Endothelial cell (in vitro differentiated cells): ENCODE results near the gene CRYBG1. TPM values are rescaled to one million over a fixed set of nuclear protein-coding genes. Genes with fewer than 3 reads are reported as not detected.

ENCODE experiments used
- DNase-seq: peaks from one replicate; pipeline ENCODE4 v3.0.0; 2021; ENCODE audit warnings: low spot score
- H3K27ac Mint-ChIP-seq: one replicate; pipeline ENCODE4 v1.8.0; 2021; ENCODE audit warnings: mixed read lengths, inconsistent platforms; ENCODE audit not compliant: unreplicated experiment
- H3K27me3 Mint-ChIP-seq: one replicate; pipeline ENCODE4 v1.8.0; 2021; ENCODE audit warnings: mild to moderate bottlenecking, moderate library complexity, mixed read lengths, inconsistent platforms; ENCODE audit not compliant: unreplicated experiment
- H3K36me3 Mint-ChIP-seq: one replicate; pipeline ENCODE4 v1.8.0; 2021; ENCODE audit warnings: mild to moderate bottlenecking, low read depth, mixed read lengths, inconsistent platforms; ENCODE audit not compliant: unreplicated experiment
- H3K4me1 Mint-ChIP-seq: one replicate; pipeline ENCODE4 v1.8.0; 2021; ENCODE audit warnings: mild to moderate bottlenecking, mixed read lengths, inconsistent platforms; ENCODE audit not compliant: unreplicated experiment
- H3K4me3 Mint-ChIP-seq: one replicate; pipeline ENCODE4 v1.8.0; 2021; ENCODE audit warnings: mild to moderate bottlenecking, mixed read lengths, inconsistent platforms; ENCODE audit not compliant: unreplicated experiment
- H3K9me3 Mint-ChIP-seq: one replicate; pipeline ENCODE4 v1.8.0; 2021; ENCODE audit warnings: mixed read lengths, inconsistent platforms; ENCODE audit not compliant: unreplicated experiment
- CTCF ChIP-seq: fragments of 200-600 bp; sonication (generic); IDR thresholded peaks from one replicate; pipeline ENCODE4 v1.5.0; 2021; ENCODE audit warnings: antibody characterized with exemption; ENCODE audit not compliant: unreplicated experiment
- total RNA-seq: library from RNA; stranded (reverse); fragmentation: NEBNext Ultra II Directional; extraction: Animal tissue kit (Norgen Biotek cat#: 25700); gene quantifications from one replicate; pipeline ENCODE4 v1.2.1, GENCODE V29; 2021; ENCODE audit not compliant: unreplicated experiment

CRYBG1 gene
- total RNA-seq, 1 donor from 2014 or later, result 0.08 TPM

- Mint-ChIP-seq H3K27me3 (no peaks in the 10 kb centered on the region), H3K36me3 (no peaks in the 10 kb centered on the region), H3K9me3 (no peaks in the 10 kb centered on the region), H3K27ac (no peak overlapping the region), H3K4me1 (peaks cover 5% of the 10 kb centered on the region), H3K4me3 (no peak overlapping the region)
- no peak for DNase-seq
- TF ChIP-seq CTCF, result no peak
Observed at GRCh38 chr6:106560996-106561685, 200.6 kb downstream of the CRYBG1 start.

- no peak for DNase-seq
- H3K27me3 Mint-ChIP-seq, result no peaks in the 10 kb centered on the region
- H3K27ac Mint-ChIP-seq, result no peak overlapping the region
- peaks cover 5% of the 10 kb centered on the region for H3K4me1 Mint-ChIP-seq
- no peak for TF ChIP-seq CTCF
- no peak overlapping the region for H3K4me3 Mint-ChIP-seq
- no peaks in the 10 kb centered on the region for H3K9me3 Mint-ChIP-seq
- no peaks in the 10 kb centered on the region for H3K36me3 Mint-ChIP-seq
Observed at GRCh38 chr6:106561686-106562405, 201.3 kb downstream of the CRYBG1 start.

- H3K9me3 Mint-ChIP-seq, result no peaks in the 10 kb centered on the region
- peaks cover 5% of the 10 kb centered on the region for H3K4me1 Mint-ChIP-seq
- H3K36me3 Mint-ChIP-seq, result no peaks in the 10 kb centered on the region
- no peak overlapping the region for H3K4me3 Mint-ChIP-seq
- no peak overlapping the region for H3K27ac Mint-ChIP-seq
- DNase-seq, result no peak
- H3K27me3 Mint-ChIP-seq, result no peaks in the 10 kb centered on the region
- no peak for TF ChIP-seq CTCF
Observed at GRCh38 chr6:106563614-106564013, 203.1 kb downstream of the CRYBG1 start.

GRCh38 chr6:106564476-106564875 lies 204.0 kb downstream of the CRYBG1 start:
- H3K4me3 Mint-ChIP-seq, result no peak overlapping the region
- H3K36me3 Mint-ChIP-seq, result no peaks in the 10 kb centered on the region
- no peak for DNase-seq
- TF ChIP-seq CTCF, result no peak
- H3K27ac Mint-ChIP-seq, result no peak overlapping the region
- no peaks in the 10 kb centered on the region for H3K27me3 Mint-ChIP-seq
- no peaks in the 10 kb centered on the region for H3K9me3 Mint-ChIP-seq
- peaks cover 5% of the 10 kb centered on the region for H3K4me1 Mint-ChIP-seq

GRCh38 chr6:106568530-106568929 lies 208.0 kb downstream of the CRYBG1 start:
- no peak overlapping the region for H3K27ac Mint-ChIP-seq

More at GRCh38 chr6:106568530-106568929, 208.0 kb downstream of the CRYBG1 start:
- Mint-ChIP-seq H3K36me3 (no peaks in the 10 kb centered on the region), H3K27me3 (peaks cover 1% of the 10 kb centered on the region), H3K4me3 (no peak overlapping the region), H3K9me3 (no peaks in the 10 kb centered on the region), H3K4me1 (peaks cover 5% of the 10 kb centered on the region)
- TF ChIP-seq CTCF, result no peak
- no peak for DNase-seq
